Rectal smooth muscle tissue (tissue), 1 donor: Measurements from ENCODE around the gene FIGNL1.

Experiments used
- H3K27ac ChIP-seq: one replicate; pipeline ENCODE4 v1.7.0; 2013; ENCODE audit warnings: low read depth, low read length, inconsistent platforms
- H3K27me3 ChIP-seq: one replicate; pipeline ENCODE4 v1.7.0; 2013; ENCODE audit warnings: low read length; ENCODE audit not compliant: control insufficient read depth, insufficient read depth
- H3K36me3 ChIP-seq: one replicate; pipeline ENCODE4 v1.7.0; 2013; ENCODE audit warnings: low read length; ENCODE audit not compliant: control insufficient read depth, insufficient read depth
- H3K4me1 ChIP-seq: one replicate; pipeline ENCODE4 v1.7.0; 2013; ENCODE audit warnings: low read length; ENCODE audit not compliant: control insufficient read depth, insufficient read depth
- H3K4me3 ChIP-seq: one replicate; pipeline ENCODE4 v1.7.0; 2013; ENCODE audit warnings: low read length
- H3K9ac ChIP-seq: one replicate; pipeline ENCODE4 v1.7.0; 2013; ENCODE audit warnings: low read length

FIGNL1 gene

GRCh38 chr7:50418526-50419290, 31.4 kb downstream of the FIGNL1 start:
- no peaks in the 10 kb centered on the region for H3K36me3 ChIP-seq
- no peak overlapping the region for H3K4me3 ChIP-seq
- H3K4me1 ChIP-seq, result no peaks in the 10 kb centered on the region
- no peak overlapping the region for H3K27ac ChIP-seq
- no peak overlapping the region for H3K9ac ChIP-seq
- H3K27me3 ChIP-seq, result no peaks in the 10 kb centered on the region

- Histone ChIP-seq H3K4me3 (no peak overlapping the region), H3K27ac (no peak overlapping the region), H3K4me1 (no peaks in the 10 kb centered on the region), H3K9ac (no peak overlapping the region), H3K27me3 (no peaks in the 10 kb centered on the region), H3K36me3 (no peaks in the 10 kb centered on the region)
These were observed 32.0 kb downstream of the FIGNL1 start for GRCh38 chr7:50418086-50418515.

GRCh38 chr7:50416527-50417182, 33.5 kb downstream of the FIGNL1 start:
- H3K27ac ChIP-seq, result no peak overlapping the region

GRCh38 chr7:50415844-50416364, 34.2 kb downstream of the FIGNL1 start:
- no peaks in the 10 kb centered on the region for H3K36me3 ChIP-seq
- H3K27ac ChIP-seq, result no peak overlapping the region
- H3K4me1 ChIP-seq, result no peaks in the 10 kb centered on the region
- no peak overlapping the region for H3K4me3 ChIP-seq
- no peak overlapping the region for H3K9ac ChIP-seq
- H3K27me3 ChIP-seq, result no peaks in the 10 kb centered on the region

More at GRCh38 chr7:50416527-50417182, 33.5 kb downstream of the FIGNL1 start:
- Histone ChIP-seq H3K27me3 (no peaks in the 10 kb centered on the region), H3K36me3 (no peaks in the 10 kb centered on the region), H3K9ac (no peak overlapping the region), H3K4me1 (no peaks in the 10 kb centered on the region), H3K4me3 (no peak overlapping the region)

GRCh38 chr7:50413561-50413960, 36.6 kb downstream of the FIGNL1 start:
- no peak overlapping the region for H3K27ac ChIP-seq
- no peak overlapping the region for H3K4me3 ChIP-seq
- no peaks in the 10 kb centered on the region for H3K36me3 ChIP-seq
- no peaks in the 10 kb centered on the region for H3K27me3 ChIP-seq
- no peak overlapping the region for H3K9ac ChIP-seq
- H3K4me1 ChIP-seq, result no peaks in the 10 kb centered on the region

GRCh38 chr7:50412973-50413372, 37.2 kb downstream of the FIGNL1 start:
- Histone ChIP-seq H3K4me3 (no peak overlapping the region), H3K36me3 (no peaks in the 10 kb centered on the region), H3K27ac (no peak overlapping the region), H3K27me3 (no peaks in the 10 kb centered on the region), H3K4me1 (no peaks in the 10 kb centered on the region), H3K9ac (no peak overlapping the region)

GRCh38 chr7:50411332-50411731, 38.8 kb downstream of the FIGNL1 start:
- no peak overlapping the region for H3K27ac ChIP-seq

GRCh38 chr7:50409856-50410745, 40.0 kb downstream of the FIGNL1 start:
- no peak overlapping the region for H3K27ac ChIP-seq
- no peaks in the 10 kb centered on the region for H3K27me3 ChIP-seq
- H3K9ac ChIP-seq, result no peak overlapping the region
- H3K4me3 ChIP-seq, result no peak overlapping the region
- no peaks in the 10 kb centered on the region for H3K36me3 ChIP-seq
- no peaks in the 10 kb centered on the region for H3K4me1 ChIP-seq

More at GRCh38 chr7:50411332-50411731, 38.8 kb downstream of the FIGNL1 start:
- no peak overlapping the region for H3K9ac ChIP-seq
- no peak overlapping the region for H3K4me3 ChIP-seq
- no peaks in the 10 kb centered on the region for H3K36me3 ChIP-seq
- no peaks in the 10 kb centered on the region for H3K27me3 ChIP-seq
- H3K4me1 ChIP-seq, result no peaks in the 10 kb centered on the region

GRCh38 chr7:50406935-50407334, 43.2 kb downstream of the FIGNL1 start:
- no peak overlapping the region for H3K9ac ChIP-seq
- no peaks in the 10 kb centered on the region for H3K36me3 ChIP-seq
- H3K27me3 ChIP-seq, result no peaks in the 10 kb centered on the region
- no peaks in the 10 kb centered on the region for H3K4me1 ChIP-seq
- no peak overlapping the region for H3K4me3 ChIP-seq
- no peak overlapping the region for H3K27ac ChIP-seq

GRCh38 chr7:50405221-50405620, 44.9 kb downstream of the FIGNL1 start:
- H3K4me1 ChIP-seq, result no peaks in the 10 kb centered on the region
- H3K27me3 ChIP-seq, result no peaks in the 10 kb centered on the region
- H3K4me3 ChIP-seq, result no peak overlapping the region
- no peak overlapping the region for H3K27ac ChIP-seq
- no peak overlapping the region for H3K9ac ChIP-seq
- no peaks in the 10 kb centered on the region for H3K36me3 ChIP-seq

GRCh38 chr7:50404392-50404791, 45.8 kb downstream of the FIGNL1 start:
- Histone ChIP-seq H3K4me1 (no peaks in the 10 kb centered on the region), H3K9ac (no peak overlapping the region), H3K4me3 (no peak overlapping the region), H3K27me3 (no peaks in the 10 kb centered on the region), H3K36me3 (no peaks in the 10 kb centered on the region), H3K27ac (no peak overlapping the region)

GRCh38 chr7:50400114-50400513, 50.0 kb downstream of the FIGNL1 start:
- Histone ChIP-seq H3K4me3 (no peak overlapping the region), H3K36me3 (no peaks in the 10 kb centered on the region), H3K4me1 (no peaks in the 10 kb centered on the region), H3K9ac (no peak overlapping the region), H3K27ac (no peak overlapping the region), H3K27me3 (no peaks in the 10 kb centered on the region)
